ENCODE results near the gene KIF26B.

DNA sequence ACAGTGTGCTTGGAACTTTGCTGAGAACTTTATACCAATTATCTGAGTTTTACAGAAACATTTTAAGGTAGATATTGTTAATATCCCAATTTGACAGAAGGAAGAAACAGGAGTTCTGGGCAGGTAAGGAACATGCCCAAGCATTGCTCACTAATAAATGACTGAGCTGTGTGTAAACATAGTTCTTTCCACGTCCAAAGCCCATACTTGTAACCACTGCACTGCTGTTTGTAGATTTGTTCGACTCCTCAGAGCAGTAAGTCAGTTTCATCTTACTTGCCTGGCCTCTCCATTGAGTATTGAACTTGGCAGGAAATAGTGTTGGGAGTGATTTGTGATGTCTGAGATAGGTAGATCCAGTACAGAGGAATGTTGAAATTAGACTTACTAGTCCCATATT, 335.1 kb downstream of the KIF26B start:
- TF ChIP-seq, protein P1, sequence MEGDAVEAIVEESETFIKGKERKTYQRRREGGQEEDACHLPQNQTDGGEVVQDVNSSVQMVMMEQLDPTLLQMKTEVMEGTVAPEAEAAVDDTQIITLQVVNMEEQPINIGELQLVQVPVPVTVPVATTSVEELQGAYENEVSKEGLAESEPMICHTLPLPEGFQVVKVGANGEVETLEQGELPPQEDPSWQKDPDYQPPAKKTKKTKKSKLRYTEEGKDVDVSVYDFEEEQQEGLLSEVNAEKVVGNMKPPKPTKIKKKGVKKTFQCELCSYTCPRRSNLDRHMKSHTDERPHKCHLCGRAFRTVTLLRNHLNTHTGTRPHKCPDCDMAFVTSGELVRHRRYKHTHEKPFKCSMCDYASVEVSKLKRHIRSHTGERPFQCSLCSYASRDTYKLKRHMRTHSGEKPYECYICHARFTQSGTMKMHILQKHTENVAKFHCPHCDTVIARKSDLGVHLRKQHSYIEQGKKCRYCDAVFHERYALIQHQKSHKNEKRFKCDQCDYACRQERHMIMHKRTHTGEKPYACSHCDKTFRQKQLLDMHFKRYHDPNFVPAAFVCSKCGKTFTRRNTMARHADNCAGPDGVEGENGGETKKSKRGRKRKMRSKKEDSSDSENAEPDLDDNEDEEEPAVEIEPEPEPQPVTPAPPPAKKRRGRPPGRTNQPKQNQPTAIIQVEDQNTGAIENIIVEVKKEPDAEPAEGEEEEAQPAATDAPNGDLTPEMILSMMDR (IDR thresholded peaks at IDR 0.05; ENCODE audit: insufficient read depth, low read length, poor library complexity, severe bottlenecking) = no peak
- TF ChIP-seq EZH2phosphoT487 (conservative IDR thresholded peaks at IDR 0.05; ENCODE audit: low read length) = no peak

Data from SU-DHL-6 (cell line).